Measurements from ENCODE around the gene UGT2B28. TPM values are rescaled to one million over a fixed set of nuclear protein-coding genes. Genes with fewer than 3 reads are reported as not detected.
"Not testable (repeated sequence)": the region's sequence is repeated elsewhere in the genome, so short reads cannot be mapped to it uniquely, and the experiment has no call there.

Gene UGT2B28
- total RNA-seq (not detected), polyA plus RNA-seq (not detected)
- long read RNA-seq, donor 1: 0 reads
- long read RNA-seq, donor 2: 0 reads
- long read RNA-seq, donor 3: 0 reads
- long read RNA-seq, donor 4: 0 reads
- long read RNA-seq, donor 5: 0 reads

- ATAC-seq (ENCODE audit: insufficient read depth, low FRiP score); H3K4me1 ChIP-seq (ENCODE audit: control insufficient read depth in 5 of 5, insufficient read depth in 5 of 5, low read length in 5 of 5); H3K27me3 ChIP-seq (ENCODE audit: control insufficient read depth in 3 of 3, insufficient read depth in 3 of 3, low read length in 2 of 3); H3K9ac ChIP-seq (ENCODE audit: insufficient read depth in 1 of 2, low read length in 2 of 2); H3K36me3 ChIP-seq (ENCODE audit: control insufficient read depth in 4 of 4, insufficient read depth in 4 of 4, low read length in 4 of 4); DNase-seq; H3K4me3 ChIP-seq; H3K27ac ChIP-seq (ENCODE audit: low read depth in 1 of 2, low read length in 1 of 2); H3K9me3 ChIP-seq (ENCODE audit: control insufficient read depth in 4 of 4, insufficient read depth in 3 of 4, low read length in 3 of 4): not testable (repeated sequence)
- 59 to 69% methylated on average over 4 of the region's 4 CpGs for WGBS, 2 donors
These were observed at the start of gene UGT2B28 for GRCh38 chr4:69280081-69280480. UGT2B28 (plus strand) TSS chr4:69280475; CDS start chr4:69280501, 26 bp downstream.

GRCh38 chr4:69239092-69239491, 41.2 kb upstream of the UGT2B28 start:
- H3K36me3 ChIP-seq (ENCODE audit: control insufficient read depth in 4 of 4, insufficient read depth in 4 of 4, low read length in 4 of 4): no peaks in the 10 kb centered on the region
- no peaks in the 10 kb centered on the region for H3K27me3 ChIP-seq (ENCODE audit: control insufficient read depth in 3 of 3, insufficient read depth in 3 of 3, low read length in 2 of 3)
- H3K27ac ChIP-seq (ENCODE audit: low read depth in 1 of 2, low read length in 1 of 2): no peak overlapping the region
- H3K9ac ChIP-seq (ENCODE audit: insufficient read depth in 1 of 2, low read length in 2 of 2): no peak overlapping the region
- no peaks in the 10 kb centered on the region for H3K9me3 ChIP-seq (ENCODE audit: control insufficient read depth in 4 of 4, insufficient read depth in 3 of 4, low read length in 3 of 4)
- H3K4me1 ChIP-seq (ENCODE audit: control insufficient read depth in 5 of 5, insufficient read depth in 5 of 5, low read length in 5 of 5): no peaks in the 10 kb centered on the region
- DNase-seq (no peak), ATAC-seq (ENCODE audit: insufficient read depth, low FRiP score) (no peak)
- 81 to 85% methylated on average over 2 of the region's 2 CpGs for WGBS, 2 donors
- no peak overlapping the region for H3K4me3 ChIP-seq
- TF ChIP-seq CTCF (IDR thresholded peaks at IDR 0.05; ENCODE audit: control extremely low read depth, extremely low read depth): no peak

DNA sequence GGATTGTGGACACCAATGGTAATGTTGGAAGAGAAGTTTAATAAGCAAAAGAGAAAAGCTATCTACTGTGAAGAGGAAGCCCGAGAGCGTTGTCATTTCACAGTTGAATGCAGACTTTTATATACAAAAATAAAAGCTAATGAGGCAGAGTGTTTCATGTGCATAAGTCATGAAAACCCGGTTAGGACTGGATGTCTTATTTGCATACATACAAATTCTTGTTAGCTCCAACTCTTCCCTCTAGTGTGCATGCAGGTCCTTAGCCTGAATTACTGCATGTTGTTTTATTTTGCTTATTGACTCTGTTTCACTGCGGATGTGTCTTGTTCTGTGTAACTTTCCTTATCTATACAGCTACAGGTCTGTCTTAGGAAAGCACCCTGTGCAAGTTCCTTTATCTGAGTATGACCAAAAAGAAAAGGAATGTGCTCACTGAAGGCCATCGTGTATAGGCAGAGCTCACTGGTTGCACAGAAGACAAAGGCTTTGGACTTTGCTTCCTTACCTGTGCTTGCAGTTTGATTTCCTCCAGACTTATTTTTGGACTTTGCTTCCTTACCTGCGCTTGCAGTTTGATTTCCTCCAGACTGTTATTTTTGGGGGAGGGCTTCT, 40.6 kb upstream of the UGT2B28 start:
- H3K27ac ChIP-seq (ENCODE audit: low read depth in 1 of 2, low read length in 1 of 2): no peak overlapping the region
- H3K4me1 ChIP-seq (ENCODE audit: control insufficient read depth in 5 of 5, insufficient read depth in 5 of 5, low read length in 5 of 5): no peaks in the 10 kb centered on the region
- no peak for TF ChIP-seq CTCF (IDR thresholded peaks at IDR 0.05; ENCODE audit: control extremely low read depth, extremely low read depth)
- no peaks in the 10 kb centered on the region for H3K27me3 ChIP-seq (ENCODE audit: control insufficient read depth in 3 of 3, insufficient read depth in 3 of 3, low read length in 2 of 3)
- ATAC-seq (ENCODE audit: insufficient read depth, low FRiP score) (no peak), DNase-seq (no peak)
- WGBS, 2 donors: 68 to 72% methylated on average over 6 of the region's 6 CpGs
- H3K36me3 ChIP-seq (ENCODE audit: control insufficient read depth in 4 of 4, insufficient read depth in 4 of 4, low read length in 4 of 4): no peaks in the 10 kb centered on the region
- H3K9me3 ChIP-seq (ENCODE audit: control insufficient read depth in 4 of 4, insufficient read depth in 3 of 4, low read length in 3 of 4): no peaks in the 10 kb centered on the region
- no peak overlapping the region for H3K4me3 ChIP-seq
- H3K9ac ChIP-seq (ENCODE audit: insufficient read depth in 1 of 2, low read length in 2 of 2): no peak overlapping the region

DNA sequence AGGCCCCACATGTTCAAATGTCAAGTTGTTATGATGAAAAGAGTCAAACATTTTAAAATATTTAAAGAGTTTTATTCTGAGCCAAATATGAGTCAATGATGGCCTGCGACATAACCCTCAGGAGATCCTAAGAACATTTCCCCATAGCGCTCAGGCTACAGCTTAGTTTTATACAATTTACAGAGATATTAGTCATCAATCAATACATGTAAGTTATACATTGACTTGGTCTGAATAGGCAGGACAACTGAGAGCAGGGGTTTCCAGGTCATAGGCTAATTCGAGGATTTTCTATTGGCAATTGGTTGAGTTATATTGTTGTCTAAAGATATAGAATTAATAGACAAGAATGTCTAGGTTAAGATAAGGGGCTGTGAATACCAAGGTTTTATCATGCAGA, 39.5 kb upstream of the UGT2B28 start:
- not testable (repeated sequence) for H3K9ac ChIP-seq (ENCODE audit: insufficient read depth in 1 of 2, low read length in 2 of 2); H3K9me3 ChIP-seq (ENCODE audit: control insufficient read depth in 4 of 4, insufficient read depth in 3 of 4, low read length in 3 of 4); H3K27ac ChIP-seq (ENCODE audit: low read depth in 1 of 2, low read length in 1 of 2); H3K36me3 ChIP-seq (ENCODE audit: control insufficient read depth in 4 of 4, insufficient read depth in 4 of 4, low read length in 4 of 4); ATAC-seq (ENCODE audit: insufficient read depth, low FRiP score); H3K27me3 ChIP-seq (ENCODE audit: control insufficient read depth in 3 of 3, insufficient read depth in 3 of 3, low read length in 2 of 3); H3K4me3 ChIP-seq; DNase-seq; H3K4me1 ChIP-seq (ENCODE audit: control insufficient read depth in 5 of 5, insufficient read depth in 5 of 5, low read length in 5 of 5)
- WGBS, 2 donors: 87 to 88% methylated on average over 3 of the region's 3 CpGs

GRCh38 chr4:69241746-69242145, 38.5 kb upstream of the UGT2B28 start:
- 61 to 68% methylated on average over 2 of the region's 2 CpGs for WGBS, 2 donors
- not testable (repeated sequence) for H3K27me3 ChIP-seq (ENCODE audit: control insufficient read depth in 3 of 3, insufficient read depth in 3 of 3, low read length in 2 of 3); ATAC-seq (ENCODE audit: insufficient read depth, low FRiP score); H3K27ac ChIP-seq (ENCODE audit: low read depth in 1 of 2, low read length in 1 of 2); H3K36me3 ChIP-seq (ENCODE audit: control insufficient read depth in 4 of 4, insufficient read depth in 4 of 4, low read length in 4 of 4); H3K9ac ChIP-seq (ENCODE audit: insufficient read depth in 1 of 2, low read length in 2 of 2); H3K9me3 ChIP-seq (ENCODE audit: control insufficient read depth in 4 of 4, insufficient read depth in 3 of 4, low read length in 3 of 4); DNase-seq; H3K4me3 ChIP-seq; H3K4me1 ChIP-seq (ENCODE audit: control insufficient read depth in 5 of 5, insufficient read depth in 5 of 5, low read length in 5 of 5)

GRCh38 chr4:69242562-69243240, 37.6 kb upstream of the UGT2B28 start:
- H3K27me3 ChIP-seq (ENCODE audit: control insufficient read depth in 3 of 3, insufficient read depth in 3 of 3, low read length in 2 of 3); H3K4me3 ChIP-seq; ATAC-seq (ENCODE audit: insufficient read depth, low FRiP score); DNase-seq; H3K4me1 ChIP-seq (ENCODE audit: control insufficient read depth in 5 of 5, insufficient read depth in 5 of 5, low read length in 5 of 5); H3K27ac ChIP-seq (ENCODE audit: low read depth in 1 of 2, low read length in 1 of 2); H3K9me3 ChIP-seq (ENCODE audit: control insufficient read depth in 4 of 4, insufficient read depth in 3 of 4, low read length in 3 of 4); H3K9ac ChIP-seq (ENCODE audit: insufficient read depth in 1 of 2, low read length in 2 of 2); H3K36me3 ChIP-seq (ENCODE audit: control insufficient read depth in 4 of 4, insufficient read depth in 4 of 4, low read length in 4 of 4): not testable (repeated sequence)
- 65 to 70% methylated on average over 3 of the region's 3 CpGs for WGBS, 2 donors

- not testable (repeated sequence) for H3K9me3 ChIP-seq (ENCODE audit: control insufficient read depth in 4 of 4, insufficient read depth in 3 of 4, low read length in 3 of 4); H3K36me3 ChIP-seq (ENCODE audit: control insufficient read depth in 4 of 4, insufficient read depth in 4 of 4, low read length in 4 of 4); ATAC-seq (ENCODE audit: insufficient read depth, low FRiP score); H3K4me3 ChIP-seq; H3K9ac ChIP-seq (ENCODE audit: insufficient read depth in 1 of 2, low read length in 2 of 2); H3K27ac ChIP-seq (ENCODE audit: low read depth in 1 of 2, low read length in 1 of 2); H3K27me3 ChIP-seq (ENCODE audit: control insufficient read depth in 3 of 3, insufficient read depth in 3 of 3, low read length in 2 of 3); DNase-seq; H3K4me1 ChIP-seq (ENCODE audit: control insufficient read depth in 5 of 5, insufficient read depth in 5 of 5, low read length in 5 of 5)
- WGBS, 2 donors: 84 to 95% methylated on average over 2 of the region's 2 CpGs
These were observed 29.4 kb upstream of the UGT2B28 start for GRCh38 chr4:69250884-69251283.
